Sigmoid colon (tissue), 7 donors: ENCODE data around the gene GPHN. TPM values are rescaled to one million over a fixed set of nuclear protein-coding genes. Genes with fewer than 3 reads are reported as not detected.

Experiments used
- DNase-seq: peaks from one replicate; pipeline ENCODE4 v3.0.0-alpha.2; 2019
- H3K27ac ChIP-seq, 4 donors: fragments of 200-600 bp; sonication (generic); one replicate each; pipeline ENCODE4 v1.5.1; 2016 to 2019; ENCODE audit warnings: mild to moderate bottlenecking in 1 of 4
- H3K27me3 ChIP-seq, 3 donors: fragments of 200-600 bp; sonication (generic); one replicate each; pipeline ENCODE4 v1.5.1; 2019; ENCODE audit warnings: mild to moderate bottlenecking in 1 of 3
- H3K36me3 ChIP-seq, 4 donors: fragments of 200-600 bp; sonication (generic); one replicate each; pipeline ENCODE4 v1.5.1; 2016 to 2019
- H3K4me1 ChIP-seq, 4 donors: fragments of 200-600 bp; sonication (generic); one replicate each; pipeline ENCODE4 v1.5.1; 2017 to 2019
- H3K4me3 ChIP-seq, 4 donors: fragments of 200-600 bp; sonication (generic); one replicate each; pipeline ENCODE4 v1.5.1; 2017 to 2019; ENCODE audit warnings: mild to moderate bottlenecking in 2 of 4, moderate library complexity in 1 of 4
- H3K9me3 ChIP-seq, 4 donors: fragments of 200-600 bp in 3 of 4; sonication (generic) in 3 of 4; one replicate each; pipeline versions ENCODE4 v1.5.1 to v1.6.1; 2013 to 2019
- CTCF ChIP-seq, 4 experiments: fragments of 450-650 bp in 3 of 4; fragments of 200-600 bp in 1 of 4; IDR thresholded peaks; one replicate each; pipeline ENCODE4 v1.5.1; 2016 to 2019; ENCODE audit warnings: antibody characterized with exemption in 4 of 4, mild to moderate bottlenecking in 3 of 4, moderate library complexity in 2 of 4
- EP300 ChIP-seq, 4 donors: sonication (generic); formaldehyde crosslinking; IDR thresholded peaks; one replicate each; pipeline ENCODE4 v1.6.1; 2017; ENCODE audit warnings: antibody characterized with exemption in 4 of 4
- POLR2A ChIP-seq, 2 donors: fragments of 450-650 bp; IDR thresholded peaks; one replicate each; pipeline ENCODE4 v1.6.1; 2016; ENCODE audit warnings: antibody characterized with exemption in 2 of 2, mild to moderate bottlenecking in 2 of 2, moderate library complexity in 2 of 2
- POLR2AphosphoS5 ChIP-seq, 4 donors: sonication (generic); formaldehyde crosslinking; IDR thresholded peaks; one replicate each; pipeline ENCODE4 v1.6.1; 2017; ENCODE audit warnings: antibody characterized with exemption in 4 of 4
- WGBS, 2 donors: extraction: QIAGEN DNeasy Blood & Tissue Kit; methylation state at CpG; one replicate each; pipeline ENCODE4 v1.1.7; 2013; 5-methylcytosine and 5-hydroxymethylcytosine counted together
- intact Hi-C: fragments of 100-400 bp; cut with DNase I; formaldehyde crosslinking; loops from one replicate; pipeline ENCODE4 v1.15.1; 2023
- polyA plus RNA-seq, 3 donors: library from polyadenylated mRNA; stranded (reverse); fragments of 200-250 nt; gene quantifications; one replicate each; pipeline ENCODE4 v1.2.3, GENCODE V29; 2013
- total RNA-seq, 4 donors: library from RNA; depleted of rRNA; stranded (reverse); fragments of >200 nt; gene quantifications; one replicate each; pipeline ENCODE4 v1.1.0, GENCODE V29; 2016
- donor health status: healthy with polysubstance abuse.
- donor health status: Bipolar disorder and iron deficiency.
- donor health status: healthy.

GPHN gene
- total and polyA plus RNA-seq, 7 donors: 5.4 to 20.3 (median 14.1) TPM

GRCh38 chr14:66600416-66600815 is 92.5 kb downstream of the GPHN start:
- 94 to 95% methylated on average over 3 of the region's 3 CpGs for WGBS, 2 donors
- no peaks in the 10 kb centered on the region for H3K36me3 ChIP-seq
- TF ChIP-seq EP300 (IDR thresholded peaks at IDR 0.05) (no peak), POLR2AphosphoS5 (IDR thresholded peaks at IDR 0.05) (no peak), CTCF (IDR thresholded peaks at IDR 0.05) (no peak), POLR2A (IDR thresholded peaks at IDR 0.05) (no peak)
- no peak overlapping the region for H3K27ac ChIP-seq
- H3K4me3 ChIP-seq: no peak overlapping the region
- no peaks in the 10 kb centered on the region for H3K4me1 ChIP-seq
- no peaks in the 10 kb centered on the region for H3K9me3 ChIP-seq
- intact Hi-C loops: no loop called here
- DNase-seq: no peak
- no peaks in the 10 kb centered on the region for H3K27me3 ChIP-seq

GRCh38 chr14:66601932-66602578 is 94.1 kb downstream of the GPHN start:
- no peak overlapping the region for H3K27ac ChIP-seq
- no peaks in the 10 kb centered on the region for H3K9me3 ChIP-seq
- no peak for DNase-seq
- intact Hi-C loops: no loop called here
- no peaks in the 10 kb centered on the region for H3K4me1 ChIP-seq
- H3K27me3 ChIP-seq: no peaks in the 10 kb centered on the region
- no peak for TF ChIP-seq POLR2AphosphoS5 (IDR thresholded peaks at IDR 0.05)
- no peak for TF ChIP-seq EP300 (IDR thresholded peaks at IDR 0.05)
- TF ChIP-seq POLR2A (IDR thresholded peaks at IDR 0.05): no peak
- 19 to 53% methylated on average over 2 of the region's 2 CpGs for WGBS, 2 donors
- H3K4me3 ChIP-seq: no peak overlapping the region
- H3K36me3 ChIP-seq: no peaks in the 10 kb centered on the region

GRCh38 chr14:66603945-66604344 is 96.0 kb downstream of the GPHN start:
- no peak for TF ChIP-seq POLR2A (IDR thresholded peaks at IDR 0.05)
- Histone ChIP-seq H3K9me3 (no peaks in the 10 kb centered on the region), H3K4me1 (no peaks in the 10 kb centered on the region), H3K4me3 (no peak overlapping the region), H3K27me3 (no peaks in the 10 kb centered on the region), H3K36me3 (no peaks in the 10 kb centered on the region), H3K27ac (no peak overlapping the region)
- intact Hi-C loops: no loop called here
- DNase-seq: no peak

GRCh38 chr14:66606826-66607225 is 98.9 kb downstream of the GPHN start:
- intact Hi-C loops: no loop called here
- TF ChIP-seq POLR2A (IDR thresholded peaks at IDR 0.05) (no peak), EP300 (IDR thresholded peaks at IDR 0.05) (no peak), POLR2AphosphoS5 (IDR thresholded peaks at IDR 0.05) (no peak)
- no peak overlapping the region for H3K4me3 ChIP-seq
- 88 to 91% methylated on average over 2 of the region's 2 CpGs for WGBS, 2 donors
- no peak for DNase-seq
- no peak overlapping the region for H3K27ac ChIP-seq
- no peaks in the 10 kb centered on the region for H3K36me3 ChIP-seq
- H3K9me3 ChIP-seq: no peaks in the 10 kb centered on the region
- H3K27me3 ChIP-seq: no peaks in the 10 kb centered on the region
- no peaks in the 10 kb centered on the region for H3K4me1 ChIP-seq

- Histone ChIP-seq H3K4me1 (no peaks in the 10 kb centered on the region), H3K4me3 (no peak overlapping the region), H3K9me3 (no peaks in the 10 kb centered on the region), H3K27ac (no peak overlapping the region), H3K27me3 (no peaks in the 10 kb centered on the region), H3K36me3 (no peaks in the 10 kb centered on the region)
- DNase-seq: no peak
- 76 to 79% methylated on average over 4 of the region's 4 CpGs for WGBS, 2 donors
- intact Hi-C loops: no loop called here
- TF ChIP-seq EP300 (IDR thresholded peaks at IDR 0.05): no peak
- no peak for TF ChIP-seq POLR2A (IDR thresholded peaks at IDR 0.05)
- no peak for TF ChIP-seq POLR2AphosphoS5 (IDR thresholded peaks at IDR 0.05)
- no peak for TF ChIP-seq CTCF (IDR thresholded peaks at IDR 0.05)
Measured at GRCh38 chr14:66610154-66610563, 102.2 kb downstream of the GPHN start.

GRCh38 chr14:66613344-66613743 is 105.4 kb downstream of the GPHN start:
- Histone ChIP-seq H3K4me3 (no peak overlapping the region), H3K27ac (no peak overlapping the region), H3K4me1 (no peaks in the 10 kb centered on the region), H3K9me3 (peaks cover 0 to 7% (median 3%) of the 10 kb centered on the region in 4 donors), H3K27me3 (no peaks in the 10 kb centered on the region), H3K36me3 (no peaks in the 10 kb centered on the region)
- TF ChIP-seq POLR2A (IDR thresholded peaks at IDR 0.05) (no peak), POLR2AphosphoS5 (IDR thresholded peaks at IDR 0.05) (no peak), EP300 (IDR thresholded peaks at IDR 0.05) (no peak), CTCF (IDR thresholded peaks at IDR 0.05) (no peak)
- DNase-seq: no peak
- 93 to 96% methylated on average over 2 of the region's 2 CpGs for WGBS, 2 donors
- intact Hi-C loops: no loop called here
